ENCODE data around the gene C6.

GRCh38 chr5:41097642-41098041, 115.7 kb downstream of the C6 start:
- no peak for TF ChIP-seq CTCF (IDR thresholded peaks at IDR 0.05; ENCODE audit: insufficient read depth, low read length, poor library complexity, severe bottlenecking)
- no peak for TF ChIP-seq EZH2phosphoT487 (conservative IDR thresholded peaks at IDR 0.05; ENCODE audit: low read length)
